HG03558 (cell line): ENCODE results near the gene CCDC149.

Experiments used
- ATAC-seq: cut with Tn5 transposase; IDR thresholded peaks from one replicate; pipeline ENCODE4 v1.9.1; 2021; ENCODE audit warnings: moderate number of reproducible peaks; ENCODE audit not compliant: unreplicated experiment; ENCODE audit errors: extremely low read depth

CCDC149 gene

GRCh38 chr4:24807611-24808010, 105.2 kb downstream of the CCDC149 start:
- no peak for ATAC-seq

GRCh38 chr4:24806206-24806990, 106.4 kb downstream of the CCDC149 start:
- ATAC-seq = no peak

- ATAC-seq = no peak
These were observed 107.3 kb downstream of the CCDC149 start for GRCh38 chr4:24805566-24805965.

GRCh38 chr4:24805067-24805466, 107.8 kb downstream of the CCDC149 start:
- no peak for ATAC-seq

- no peak for ATAC-seq
These were observed 110.2 kb downstream of the CCDC149 start for GRCh38 chr4:24802648-24803047.

- ATAC-seq = no peak
These were observed 111.5 kb downstream of the CCDC149 start for GRCh38 chr4:24801136-24801855.

- no peak for ATAC-seq
These were observed 112.4 kb downstream of the CCDC149 start for GRCh38 chr4:24800325-24800895.

- ATAC-seq = no peak
These were observed 113.1 kb downstream of the CCDC149 start for GRCh38 chr4:24799544-24800324.

GRCh38 chr4:24799196-24799543, 113.7 kb downstream of the CCDC149 start:
- no peak for ATAC-seq

GRCh38 chr4:24798036-24798610, 114.7 kb downstream of the CCDC149 start:
- no peak for ATAC-seq

- ATAC-seq = no peak
These were observed 116.2 kb downstream of the CCDC149 start for GRCh38 chr4:24796620-24797019.

GRCh38 chr4:24795666-24796381, 117.0 kb downstream of the CCDC149 start:
- ATAC-seq = no peak

- no peak for ATAC-seq
These were observed 117.8 kb downstream of the CCDC149 start, which contains the start of gene SOD3 for GRCh38 chr4:24794916-24795665. TSS of gene SOD3 (plus strand) at chr4:24795573. CDS start at chr4:24799522, 3,949 bp downstream.

- ATAC-seq = no peak
These were observed 118.4 kb downstream of the CCDC149 start for GRCh38 chr4:24794480-24794879.

- ATAC-seq = no peak
These were observed 118.8 kb downstream of the CCDC149 start for GRCh38 chr4:24794051-24794450.

GRCh38 chr4:24793219-24794005, 119.4 kb downstream of the CCDC149 start:
- no peak for ATAC-seq

- no peak for ATAC-seq
These were observed 120.3 kb downstream of the CCDC149 start for GRCh38 chr4:24792552-24792951.

GRCh38 chr4:24791043-24791442, 121.8 kb downstream of the CCDC149 start:
- no peak for ATAC-seq
